Astrocyte of the cerebellum (primary cell): ENCODE measurements around the gene MEST.

Experiments
- DNase-seq: peaks from one replicate; pipeline ENCODE4 v3.0.0-alpha.2; 2011; ENCODE audit warnings: low read depth
- H3K4me3 ChIP-seq: 2 replicates; pipeline ENCODE4 v1.5.1; 2011; ENCODE audit warnings: mild to moderate bottlenecking, low read depth, low read length, moderate library complexity
- in situ Hi-C: cut with HindIII; loops from 2 replicates; pipeline ENCODE4 v1.10.0; 2017; ENCODE audit warnings: low sequenced_read_pairs
- TF ChIP-seq, protein P1 (sequence below): IDR thresholded peaks from 2 replicates; pipeline ENCODE4 v1.5.1; 2012; ENCODE audit warnings: low read length, low read depth, moderate library complexity, mild to moderate bottlenecking; ENCODE audit errors: missing control alignments

Gene MEST

DNA sequence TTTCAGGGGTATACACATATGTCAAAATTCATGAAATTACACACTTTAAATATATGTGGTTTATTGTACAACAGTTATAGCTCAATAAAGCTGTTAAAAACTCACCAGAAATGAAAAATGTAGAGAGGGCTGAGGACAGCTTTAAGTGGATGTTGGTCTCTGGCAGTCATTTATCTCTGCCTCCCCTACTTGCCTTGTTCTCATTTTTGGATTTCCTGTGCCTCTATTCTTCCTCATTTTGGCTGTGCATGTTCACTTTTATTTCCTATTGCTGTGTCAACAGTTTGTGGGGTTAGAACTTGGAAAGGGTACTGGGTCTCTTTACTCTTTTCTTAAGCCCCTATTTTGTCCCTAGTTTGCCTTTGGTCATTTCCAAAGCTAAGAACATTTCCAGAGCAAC lies 18.6 kb upstream of the MEST start:
- TF ChIP-seq, protein P1, sequence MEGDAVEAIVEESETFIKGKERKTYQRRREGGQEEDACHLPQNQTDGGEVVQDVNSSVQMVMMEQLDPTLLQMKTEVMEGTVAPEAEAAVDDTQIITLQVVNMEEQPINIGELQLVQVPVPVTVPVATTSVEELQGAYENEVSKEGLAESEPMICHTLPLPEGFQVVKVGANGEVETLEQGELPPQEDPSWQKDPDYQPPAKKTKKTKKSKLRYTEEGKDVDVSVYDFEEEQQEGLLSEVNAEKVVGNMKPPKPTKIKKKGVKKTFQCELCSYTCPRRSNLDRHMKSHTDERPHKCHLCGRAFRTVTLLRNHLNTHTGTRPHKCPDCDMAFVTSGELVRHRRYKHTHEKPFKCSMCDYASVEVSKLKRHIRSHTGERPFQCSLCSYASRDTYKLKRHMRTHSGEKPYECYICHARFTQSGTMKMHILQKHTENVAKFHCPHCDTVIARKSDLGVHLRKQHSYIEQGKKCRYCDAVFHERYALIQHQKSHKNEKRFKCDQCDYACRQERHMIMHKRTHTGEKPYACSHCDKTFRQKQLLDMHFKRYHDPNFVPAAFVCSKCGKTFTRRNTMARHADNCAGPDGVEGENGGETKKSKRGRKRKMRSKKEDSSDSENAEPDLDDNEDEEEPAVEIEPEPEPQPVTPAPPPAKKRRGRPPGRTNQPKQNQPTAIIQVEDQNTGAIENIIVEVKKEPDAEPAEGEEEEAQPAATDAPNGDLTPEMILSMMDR, result no peak
- DNase-seq, result no peak
- in situ Hi-C loops, result no loop called here
- no peak overlapping the region for H3K4me3 ChIP-seq

DNA sequence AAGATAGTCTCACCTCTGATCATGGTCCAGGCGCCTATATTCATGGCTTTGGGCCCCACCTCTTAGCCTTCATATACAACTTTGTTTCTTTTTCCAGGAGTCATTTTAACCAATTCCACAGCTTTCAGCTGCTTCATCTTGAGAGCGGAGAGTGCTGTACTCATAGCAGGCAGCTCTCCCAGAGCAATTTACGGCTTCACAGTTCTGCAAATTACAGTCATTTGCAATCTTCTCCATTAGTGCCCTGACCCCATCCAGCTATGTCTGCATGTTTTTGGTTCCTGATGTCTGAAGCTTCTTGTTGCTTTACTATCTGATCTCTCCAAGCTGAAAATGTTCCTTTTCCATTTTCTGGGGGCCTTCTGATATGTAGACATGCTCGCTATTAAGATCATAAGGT lies 18.0 kb upstream of the MEST start:
- H3K4me3 ChIP-seq, result no peak overlapping the region
- DNase-seq, result no peak
- TF ChIP-seq, protein P1, result no peak
- in situ Hi-C loops, result no loop called here

DNA sequence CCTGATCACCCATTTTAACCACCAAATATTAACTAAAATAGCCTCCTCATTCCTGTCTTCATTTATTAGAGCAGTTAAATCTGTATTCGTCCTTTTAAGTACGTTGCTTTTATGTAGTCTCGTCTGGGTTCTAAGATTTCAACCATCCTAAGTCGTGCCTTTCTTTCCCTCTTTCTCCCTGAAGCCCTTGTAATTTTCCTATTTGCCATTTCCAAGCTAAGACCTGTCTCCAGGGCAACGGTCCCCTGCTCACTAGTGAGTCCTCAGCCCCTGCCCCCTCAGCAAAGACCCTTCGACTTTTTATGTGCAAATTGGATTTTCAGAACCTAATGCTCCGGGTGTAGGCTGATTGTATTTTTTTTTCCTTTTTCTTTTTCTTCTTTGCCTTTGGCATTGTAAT lies 16.1 kb upstream of the MEST start:
- in situ Hi-C loops, result no loop called here
- TF ChIP-seq, protein P1, result no peak
- H3K4me3 ChIP-seq, result no peak overlapping the region
- no peak for DNase-seq

DNA sequence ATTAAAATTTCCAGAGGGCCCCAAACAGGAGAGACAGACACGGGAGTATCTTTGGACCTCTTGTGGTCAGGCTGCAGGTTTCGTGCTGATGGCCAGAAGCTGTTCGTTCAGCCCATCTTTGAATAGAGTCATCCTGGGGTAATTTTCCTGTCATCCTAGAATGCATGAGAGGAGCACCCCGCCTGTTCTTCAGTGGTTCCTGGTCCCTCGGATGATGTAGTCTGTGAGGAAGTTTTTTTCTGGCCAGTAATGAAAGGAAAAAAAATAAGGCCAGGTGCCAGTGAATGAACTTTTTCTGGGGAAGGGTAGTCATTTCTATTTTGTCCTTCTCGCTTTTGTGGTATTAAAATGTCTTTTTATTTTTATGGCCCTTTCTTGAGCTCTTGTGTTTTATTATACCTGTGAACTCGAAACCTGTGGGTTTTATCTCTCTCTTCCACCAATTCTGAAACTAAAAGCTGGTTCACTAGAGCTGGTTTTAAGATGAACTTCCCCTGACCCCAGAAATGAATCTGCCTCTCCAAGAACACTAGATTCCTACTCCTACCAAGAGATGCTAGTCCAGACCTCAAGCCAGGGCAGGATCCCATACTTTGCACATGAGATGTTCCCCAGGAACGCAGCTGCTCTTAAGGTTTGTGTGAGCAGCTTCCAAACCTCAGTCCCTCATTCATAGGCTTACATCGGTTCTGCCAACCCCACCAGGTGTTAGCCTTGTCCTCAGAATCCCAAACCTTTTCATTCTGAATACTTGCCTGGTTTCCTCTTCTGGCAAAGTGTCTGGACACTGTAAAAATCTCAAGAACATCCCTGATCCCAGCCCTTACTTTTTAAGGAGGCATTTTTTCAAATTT lies 15.4 kb upstream of the MEST start:
- no peak overlapping the region for H3K4me3 ChIP-seq
- TF ChIP-seq, protein P1, result no peak
- in situ Hi-C loops, result no loop called here
- peak; percentile 33 for DNase-seq

DNA sequence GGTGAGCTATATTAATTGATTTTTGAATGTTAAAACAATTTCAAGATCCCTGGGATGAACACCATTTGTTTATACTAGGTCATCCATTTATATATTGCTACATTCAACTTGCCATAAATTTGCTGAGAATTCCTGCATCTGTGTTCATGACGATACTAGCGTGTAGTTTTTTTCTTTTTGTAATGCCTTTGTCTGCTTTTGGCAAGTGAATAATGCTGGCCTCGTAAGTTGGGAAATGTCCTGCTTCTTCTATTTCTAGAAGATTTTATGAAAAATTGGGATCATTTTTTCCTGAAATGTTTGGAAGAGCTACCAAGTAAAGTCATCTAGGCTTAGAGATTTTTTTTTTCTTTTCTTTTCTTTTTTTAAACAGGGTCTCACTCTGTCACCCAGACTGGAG lies 12.9 kb upstream of the MEST start:
- in situ Hi-C loops, result no loop called here
- no peak for DNase-seq
- TF ChIP-seq, protein P1, result no peak
- no peak overlapping the region for H3K4me3 ChIP-seq

DNA sequence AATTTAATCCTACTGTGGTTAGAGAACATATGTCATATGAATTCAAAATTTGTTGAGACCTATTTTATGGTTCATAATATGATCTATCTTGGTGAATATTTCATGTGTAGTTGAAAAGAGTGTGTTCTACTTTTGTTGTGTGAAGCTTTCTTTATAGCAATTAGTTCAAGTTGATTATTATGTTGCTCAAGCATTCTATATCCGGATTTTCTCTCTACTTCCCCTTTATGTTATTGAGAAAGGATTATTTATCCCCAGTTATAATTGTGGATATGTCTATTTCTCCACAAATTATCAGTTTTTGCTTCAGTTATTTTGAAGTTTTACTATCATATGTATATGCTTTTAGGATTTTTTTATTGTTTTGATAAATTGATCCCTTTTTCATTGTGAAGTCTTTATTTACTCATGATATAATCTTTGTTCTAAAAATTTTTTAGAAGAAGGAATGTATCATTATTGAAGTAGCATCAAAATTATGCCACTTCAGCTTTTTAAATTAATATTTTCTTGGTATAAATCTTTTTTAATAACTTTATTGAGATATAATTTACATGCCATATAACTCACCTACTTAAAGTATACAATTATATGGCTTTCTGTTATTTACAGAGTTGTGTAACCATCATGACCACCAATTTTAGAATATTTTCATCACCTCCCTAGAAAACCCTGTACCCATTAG lies 12.0 kb upstream of the MEST start:
- no peak for DNase-seq
- in situ Hi-C loops, result no loop called here
- TF ChIP-seq, protein P1, result no peak
- no peak overlapping the region for H3K4me3 ChIP-seq
